Measurements from ENCODE around the gene LETM1.

DNA sequence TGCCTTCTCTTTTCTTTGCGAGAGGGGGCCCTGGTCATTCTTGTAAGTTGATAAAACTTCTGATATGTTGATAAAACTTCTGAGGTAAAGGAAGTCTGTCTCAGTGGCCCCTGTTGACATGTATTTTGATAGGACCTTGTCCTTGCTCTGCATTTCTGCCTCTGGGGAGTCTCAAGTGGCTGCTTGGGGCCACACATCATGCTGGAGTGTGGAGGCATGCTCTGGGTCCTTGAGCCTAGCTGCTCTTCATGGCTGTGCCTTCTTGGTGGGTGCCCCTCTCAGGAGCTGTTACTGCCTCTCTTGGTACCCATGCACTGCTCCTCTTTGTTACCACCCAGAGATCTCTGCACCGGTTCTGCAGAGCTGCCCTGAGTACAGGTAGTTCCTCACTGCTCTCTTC, 29.5 kb upstream of the LETM1 start:
- TF ChIP-seq, protein P1, sequence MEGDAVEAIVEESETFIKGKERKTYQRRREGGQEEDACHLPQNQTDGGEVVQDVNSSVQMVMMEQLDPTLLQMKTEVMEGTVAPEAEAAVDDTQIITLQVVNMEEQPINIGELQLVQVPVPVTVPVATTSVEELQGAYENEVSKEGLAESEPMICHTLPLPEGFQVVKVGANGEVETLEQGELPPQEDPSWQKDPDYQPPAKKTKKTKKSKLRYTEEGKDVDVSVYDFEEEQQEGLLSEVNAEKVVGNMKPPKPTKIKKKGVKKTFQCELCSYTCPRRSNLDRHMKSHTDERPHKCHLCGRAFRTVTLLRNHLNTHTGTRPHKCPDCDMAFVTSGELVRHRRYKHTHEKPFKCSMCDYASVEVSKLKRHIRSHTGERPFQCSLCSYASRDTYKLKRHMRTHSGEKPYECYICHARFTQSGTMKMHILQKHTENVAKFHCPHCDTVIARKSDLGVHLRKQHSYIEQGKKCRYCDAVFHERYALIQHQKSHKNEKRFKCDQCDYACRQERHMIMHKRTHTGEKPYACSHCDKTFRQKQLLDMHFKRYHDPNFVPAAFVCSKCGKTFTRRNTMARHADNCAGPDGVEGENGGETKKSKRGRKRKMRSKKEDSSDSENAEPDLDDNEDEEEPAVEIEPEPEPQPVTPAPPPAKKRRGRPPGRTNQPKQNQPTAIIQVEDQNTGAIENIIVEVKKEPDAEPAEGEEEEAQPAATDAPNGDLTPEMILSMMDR (IDR thresholded peaks at IDR 0.05), result no peak
- TF ChIP-seq POLR2AphosphoS5 (IDR thresholded peaks at IDR 0.05), result no peak
- TF ChIP-seq POLR2A (IDR thresholded peaks at IDR 0.05), result no peak

All from prostate gland (tissue), 2 donors.